ENCODE results near the gene SIGLEC9.
"Not testable (repeated sequence)": the region's sequence is repeated elsewhere in the genome, so short reads cannot be mapped to it uniquely, and the experiment has no call there.

SIGLEC9 gene

GRCh38 chr19:51125421-51126075 is 842 bp downstream of the SIGLEC9 start:
- DNase-seq: no peak

- DNase-seq: no peak
These were observed 2.3 kb downstream of the SIGLEC9 start for GRCh38 chr19:51127032-51127431.

GRCh38 chr19:51127755-51128154 is 3.0 kb downstream of the SIGLEC9 start:
- DNase-seq: no peak

- no peak for DNase-seq
These were observed 3.5 kb downstream of the SIGLEC9 start for GRCh38 chr19:51128227-51128626.

- no peak for DNase-seq
These were observed 5.0 kb downstream of the SIGLEC9 start for GRCh38 chr19:51129716-51130115.

- no peak for DNase-seq
These were observed 7.3 kb downstream of the SIGLEC9 start for GRCh38 chr19:51131780-51132680.

- DNase-seq: no peak
These were observed 10.3 kb downstream of the SIGLEC9 start for GRCh38 chr19:51135004-51135403.

GRCh38 chr19:51135986-51136762 is 11.5 kb downstream of the SIGLEC9 start:
- DNase-seq: no peak

GRCh38 chr19:51136851-51137551 is 12.3 kb downstream of the SIGLEC9 start:
- DNase-seq: no peak

- DNase-seq: no peak
These were observed 13.2 kb downstream of the SIGLEC9 start for GRCh38 chr19:51137792-51138425.

- DNase-seq: no peak
These were observed 13.9 kb downstream of the SIGLEC9 start for GRCh38 chr19:51138549-51138979.

GRCh38 chr19:51139299-51140014 is 14.8 kb downstream of the SIGLEC9 start:
- DNase-seq: no peak

- DNase-seq: no peak
These were observed 15.7 kb downstream of the SIGLEC9 start for GRCh38 chr19:51140441-51140840.

GRCh38 chr19:51141181-51141580 is 16.5 kb downstream of the SIGLEC9 start:
- no peak for DNase-seq

GRCh38 chr19:51142119-51142518 is 17.4 kb downstream of the SIGLEC9 start, which contains the start of gene SIGLEC7:
Gene SIGLEC7, plus strand, starts transcription at chr19:51142301. Its CDS starts 69 bp downstream, at chr19:51142370.
- DNase-seq: no peak

GRCh38 chr19:51142809-51143475 is 18.2 kb downstream of the SIGLEC9 start:
- not testable (repeated sequence) for DNase-seq

GRCh38 chr19:51143486-51143885 is 18.8 kb downstream of the SIGLEC9 start:
- DNase-seq: no peak

- no peak for DNase-seq
These were observed 19.9 kb downstream of the SIGLEC9 start for GRCh38 chr19:51144482-51145045.

- no peak for DNase-seq
These were observed 21.3 kb downstream of the SIGLEC9 start for GRCh38 chr19:51145916-51146493.

GRCh38 chr19:51146751-51147150 is 22.0 kb downstream of the SIGLEC9 start:
- no peak for DNase-seq
